K562 (cell line): ENCODE results near the gene CDK9. TPM values are rescaled to one million over a fixed set of nuclear protein-coding genes. Genes with fewer than 3 reads are reported as not detected.
A peak's percentile ranks its signal among the peaks of the same experiment; 100 is the strongest.

Experiments
- ARID1B ChIP-seq: fragments of 450-650 bp; IDR thresholded peaks from 2 replicates; pipeline ENCODE4 v1.6.1; 2016; ENCODE audit warnings: antibody characterized with exemption, mild to moderate bottlenecking, inconsistent platforms
- ARNT ChIP-seq, 2 experiments: fragments of 450-650 bp; IDR thresholded peaks; 2 replicates each; pipeline ENCODE4 v1.6.1; 2016; ENCODE audit warnings: mild to moderate bottlenecking in 1 of 2
- BHLHE40 ChIP-seq: IDR thresholded peaks from 2 replicates; pipeline ENCODE4 v1.6.1; 2011; ENCODE audit warnings: low read length, improper control_type of control experiment
- BRD4 ChIP-seq: fragments of 200-600 bp; sonication (generic); IDR thresholded peaks from 2 replicates; pipeline ENCODE4 v1.6.1; 2017; ENCODE audit warnings: inconsistent platforms
- CTCFL ChIP-seq: IDR thresholded peaks from 2 replicates; pipeline ENCODE4 v1.6.1; 2011; ENCODE audit warnings: borderline replicate concordance, low read depth, mild to moderate bottlenecking, moderate library complexity, low read length; ENCODE audit not compliant: insufficient read depth, poor library complexity, severe bottlenecking
- ELF1 ChIP-seq: fragments of 200-800 bp; sonication (Bioruptor generic); IDR thresholded peaks from 2 replicates; pipeline ENCODE4 v1.6.1; 2016; ENCODE audit warnings: missing genetic modification characterization, missing compliant biosample characterization
- ELF4 ChIP-seq: fragments of 450-650 bp; formaldehyde crosslinking; IDR thresholded peaks from 2 replicates; pipeline ENCODE4 v1.4.0; 2022; ENCODE audit warnings: missing genetic modification characterization
- FOXK2 ChIP-seq, 2 experiments: fragments of 450-650 bp; IDR thresholded peaks in 1 of 2; conservative IDR thresholded peaks in 1 of 2; 2 replicates each; pipeline ENCODE4 v1.6.1; 2016; ENCODE audit warnings: low read depth in 2 of 2, mild to moderate bottlenecking in 1 of 2
- ILF3 ChIP-seq: fragments of 450-650 bp; IDR thresholded peaks from 2 replicates; pipeline ENCODE4 v1.6.1; 2018; ENCODE audit warnings: antibody characterized with exemption, mild to moderate bottlenecking, moderate library complexity, borderline replicate concordance
- KDM4B ChIP-seq, 2 experiments: fragments of 450-650 bp in 1 of 2; sonication (generic) in 1 of 2; IDR thresholded peaks; 2 replicates each; pipeline ENCODE4 v1.6.1; 2016 to 2017; ENCODE audit warnings: borderline replicate concordance in 2 of 2, antibody characterized with exemption in 1 of 2, low read depth in 1 of 2, mild to moderate bottlenecking in 1 of 2
- L3MBTL2 ChIP-seq: fragments of 450-650 bp; IDR thresholded peaks from 2 replicates; pipeline ENCODE4 v1.6.1; 2016; ENCODE audit warnings: mild to moderate bottlenecking, moderate library complexity
- LEF1 ChIP-seq: fragments of 450-650 bp; IDR thresholded peaks from 2 replicates; pipeline ENCODE4 v1.6.1; 2016; ENCODE audit warnings: mild to moderate bottlenecking
- MNT ChIP-seq, 2 experiments: fragments of 450-650 bp; conservative IDR thresholded peaks; 2 replicates each; pipeline ENCODE4 v1.6.1; 2017; ENCODE audit warnings: mild to moderate bottlenecking in 2 of 2, moderate library complexity in 2 of 2
- NFRKB ChIP-seq: fragments of 450-650 bp; IDR thresholded peaks from 2 replicates; pipeline ENCODE4 v1.6.1; 2016; ENCODE audit warnings: low read depth
- NKRF ChIP-seq: fragments of 450-650 bp; IDR thresholded peaks from 2 replicates; pipeline ENCODE4 v1.6.1; 2016; ENCODE audit warnings: borderline replicate concordance
- OTX1 ChIP-seq: fragments of 450-650 bp; formaldehyde crosslinking; IDR thresholded peaks from 2 replicates; pipeline ENCODE4 v1.4.0; 2022; ENCODE audit warnings: mild to moderate bottlenecking
- POLR2A ChIP-seq: fragments of 450-650 bp; conservative IDR thresholded peaks from 2 replicates; pipeline ENCODE4 v1.6.1; 2016
- RBBP5 ChIP-seq: fragments of 200-600 bp; sonication (generic); IDR thresholded peaks from 2 replicates; pipeline ENCODE4 v1.6.1; 2012; ENCODE audit warnings: borderline replicate concordance, mild to moderate bottlenecking, low read length, control low read depth, inconsistent platforms; ENCODE audit not compliant: insufficient read depth, poor library complexity, severe bottlenecking
- RBM39 ChIP-seq: fragments of 200-400 bp; formaldehyde crosslinking; optimal IDR thresholded peaks from 2 replicates; pipeline ENCODE3; 2018; ENCODE audit warnings: low read depth, low read length
- SRSF3 ChIP-seq: fragments of 200-400 bp; formaldehyde crosslinking; IDR thresholded peaks from 2 replicates; pipeline ENCODE4 v1.6.1; 2016; ENCODE audit warnings: mild to moderate bottlenecking, low read length, moderate library complexity; ENCODE audit not compliant: insufficient read depth
- TAF9B ChIP-seq: fragments of 450-650 bp; IDR thresholded peaks from 2 replicates; pipeline ENCODE4 v1.6.1; 2018; ENCODE audit warnings: mild to moderate bottlenecking; ENCODE audit not compliant: partially characterized antibody
- ZBTB7A ChIP-seq: IDR thresholded peaks from 2 replicates; pipeline ENCODE4 v1.6.1; 2011; ENCODE audit warnings: low read depth, mild to moderate bottlenecking, low read length, moderate library complexity, borderline replicate concordance; ENCODE audit not compliant: control insufficient read depth
- ZNF507 ChIP-seq: conservative IDR thresholded peaks from 2 replicates; pipeline ENCODE4 v1.6.1; 2017; ENCODE audit warnings: missing genetic modification characterization, missing compliant biosample characterization
- polyA plus RNA-seq, 8 experiments: library from polyadenylated mRNA; depleted of rRNA in 4 of 8; stranded (reverse) in 5 of 8; unstranded in 3 of 8; fragments of >200 nt; fragmentation: Nextera tagmentation in 2 of 8; fragmentation: Illumina TruSeq in 1 of 8; extraction: Ambion mirVana in 2 of 8; extraction: Trizol in 1 of 8; gene quantifications; 2 replicates each; pipeline versions ENCODE4 v1.2.1 to v1.2.3, GENCODE V29; 2011 to 2014; ENCODE audit warnings: inconsistent platforms in 1 of 8, missing spikeins in 1 of 8
- total RNA-seq, 7 experiments: library from RNA; depleted of rRNA in 6 of 7; stranded (reverse); fragments of >200 nt in 6 of 7; fragmentation: Illumina TruSeq in 2 of 7; extraction: Trizol in 2 of 7; gene quantifications; 2 replicates each; pipeline versions ENCODE4 v1.2.1 to v1.2.3, GENCODE V29; 2011 to 2021; ENCODE audit warnings: low replicate concordance in 1 of 7

CDK9 gene
- total and polyA plus RNA-seq, 9 of the 15 experiments (the other 6 are each of a cell fraction or from before 2014, with no cell fraction given), result 4.2 to 78.6 (median 33.0) TPM

GRCh38 chr9:127785933-127786772 lies at the start of gene CDK9 (continued):
- no peak for TF ChIP-seq SRSF3
- TF ChIP-seq ARID1B, result peak; percentile 47; the same call in 1 of the 2 replicates
- TF ChIP-seq L3MBTL2, result 0 out of 2 replicates have a peak, but pooled peaks have one; percentile 5
- peak; percentile 72 for TF ChIP-seq RBM39
- peak; percentile 91 for TF ChIP-seq RBBP5
- peak; percentile 72; the same call in 1 of the 2 replicates for TF ChIP-seq LEF1
- no peak for TF ChIP-seq TAF9B
- TF ChIP-seq CTCFL, result peak; percentile 64
- peak; percentile 61 for TF ChIP-seq NKRF
- no peak for TF ChIP-seq ELF4 (CRISPR knock-in tag)
- peak; percentile 98 for TF ChIP-seq ELF1 (tag)
- 0 out of 4 replicates have a peak, but pooled peaks of 1 of the 2 experiments have one; percentile 48 for TF ChIP-seq KDM4B (IDR thresholded peaks at IDR 0.05; ENCODE audit: borderline replicate concordance in 2 of 2, low read depth in 1 of 2)
- 0 out of 2 replicates have a peak, but pooled peaks have one; percentile 20 for TF ChIP-seq NFRKB
- no peak; a peak in 1 of 4 replicates for TF ChIP-seq ARNT (IDR thresholded peaks at IDR 0.05)
- TF ChIP-seq ZBTB7A, result peak; percentile 78
- TF ChIP-seq POLR2A, result peak; percentile 80
- TF ChIP-seq OTX1, result 0 out of 2 replicates have a peak, but pooled peaks have one; percentile 27
- TF ChIP-seq ILF3, result no peak
- TF ChIP-seq FOXK2 (conservative IDR thresholded peaks at IDR 0.05 in 1 of 2, IDR thresholded peaks at IDR 0.05 in 1 of 2; ENCODE audit: low read depth in 2 of 2), result 0 out of 4 replicates have a peak, but pooled peaks of 1 of the 2 experiments have one; percentile 8
- no peak for TF ChIP-seq BHLHE40
- TF ChIP-seq MNT (conservative IDR thresholded peaks at IDR 0.05), result peak; percentile 82 to 89
- TF ChIP-seq ZNF507 (tag), result no peak
- TF ChIP-seq BRD4, result peak; percentile 60; the same call in 1 of the 2 replicates
